ENCODE measurements around the gene LRRD1. TPM values are rescaled to one million over a fixed set of nuclear protein-coding genes. Genes with fewer than 3 reads are reported as not detected.

Gene LRRD1
- not detected in 2 replicates for total RNA-seq

DNA sequence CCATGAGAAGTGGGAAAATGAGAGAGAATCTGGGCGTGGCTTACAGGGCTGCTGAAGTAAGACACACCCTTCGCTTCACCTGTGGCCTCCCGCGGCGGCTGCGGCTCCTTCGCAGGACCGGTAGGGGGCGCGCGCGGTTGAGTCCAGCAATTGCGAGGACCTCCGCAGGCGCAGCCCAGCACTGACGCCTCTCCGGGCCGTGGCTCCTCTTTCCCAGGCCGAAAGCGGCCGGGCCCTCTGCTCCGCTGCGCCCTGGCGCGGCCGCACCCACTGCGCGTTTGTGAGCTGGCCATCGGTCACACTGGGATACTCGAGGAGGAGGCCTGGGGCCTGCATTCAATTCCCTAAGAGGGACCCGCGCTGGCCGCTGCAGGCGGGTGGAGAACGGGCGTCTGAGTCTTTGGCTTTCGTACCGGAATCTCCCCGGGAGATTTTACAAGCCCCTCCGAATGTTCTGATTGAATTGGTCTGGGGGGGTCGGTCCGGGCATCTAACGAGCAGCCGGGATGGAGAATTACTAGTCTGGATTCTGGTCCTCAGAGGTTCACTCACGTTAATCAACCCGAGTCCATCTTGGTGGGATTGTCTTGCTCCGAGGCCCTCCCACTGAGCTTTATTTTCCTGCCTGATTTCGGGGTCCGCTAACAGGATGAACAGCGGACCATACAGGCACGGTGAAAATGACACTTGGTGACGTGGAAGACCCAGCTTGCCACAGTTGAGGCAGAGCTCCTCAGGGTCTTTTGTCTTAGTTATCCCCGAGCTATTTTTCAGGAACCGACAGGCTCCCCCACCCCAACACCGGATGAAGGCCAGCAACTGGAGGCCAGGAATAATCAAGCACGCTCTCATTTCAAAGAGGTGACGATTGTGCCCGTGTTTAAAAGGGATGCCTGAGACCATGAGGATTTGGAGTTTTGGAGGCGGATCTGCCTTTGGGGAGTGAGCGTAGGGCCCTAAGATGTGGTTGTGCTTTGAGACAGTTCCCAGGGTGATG is at the start of gene LRRD1:
TSS of gene LRRD1 (minus strand) at position 215 of the 997 bp plus-strand sequence. CDS start 13,940 bp downstream, outside the sequence.

DNA sequence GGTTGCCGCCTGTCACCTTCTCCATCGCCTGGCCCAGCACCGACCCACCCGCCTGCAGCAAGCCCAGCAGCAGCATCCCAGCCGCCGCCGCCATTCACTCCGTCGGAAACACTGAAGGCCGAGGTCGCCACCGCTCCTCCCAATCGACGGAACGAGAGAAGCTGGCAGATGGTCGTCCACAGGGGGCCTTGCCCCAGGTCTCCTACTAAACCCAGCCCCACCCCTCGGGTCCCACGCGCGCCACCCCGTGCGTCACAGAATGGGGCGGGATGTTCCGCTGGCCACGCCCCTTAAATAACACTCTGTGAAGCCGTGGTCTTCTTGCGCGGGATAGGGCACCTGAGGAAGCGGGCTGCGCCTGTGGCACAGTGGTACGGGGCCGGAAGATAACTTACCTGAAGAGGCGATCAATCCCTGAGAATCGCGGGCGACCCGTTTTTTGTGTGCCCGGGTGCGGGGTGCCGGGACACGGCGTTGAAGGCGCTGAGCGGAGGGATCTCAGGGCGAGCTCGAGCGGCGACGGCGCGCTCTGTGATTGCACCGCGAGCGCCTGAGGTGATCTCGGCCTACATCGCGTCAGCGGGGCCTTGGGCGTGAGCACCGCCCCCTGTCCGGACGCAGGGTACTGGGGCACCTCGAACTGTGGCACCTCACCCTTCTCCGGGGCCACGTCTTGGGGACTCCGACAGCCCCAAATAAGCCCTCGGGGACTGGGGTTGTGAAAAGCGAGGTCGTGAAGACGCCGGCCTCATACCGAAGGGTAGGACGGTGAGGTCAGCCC is 44.5 kb downstream of the LRRD1 start, which contains the start of gene CYP51A1:
TSS of gene CYP51A1 (minus strand) at position 207 of the 781 bp plus-strand sequence. CDS start at position 94, 113 bp downstream.

Other genes with a start within 250 kb of the LRRD1 start
- gene AKAP9, start 238.3 kb downstream of the LRRD1 start, total RNA-seq, result 15.3 and 24.9 TPM in 2 replicates
- 149 and 188 TPM in 2 replicates for gene CYP51A1, start 44.7 kb downstream of the LRRD1 start, total RNA-seq
- gene KRIT1, start 66.8 kb upstream of the LRRD1 start, total RNA-seq, result 24.1 and 26.1 TPM in 2 replicates
- gene ANKIB1, start 66.8 kb upstream of the LRRD1 start, total RNA-seq, result 15.0 and 24.2 TPM in 2 replicates

All from airway epithelial cell (primary cell).